Trophoblast cell (in vitro differentiated cells and primary cell): Measurements from ENCODE around the gene GPR3.

Experiments used
- DNase-seq, 2 donors: peaks; one replicate each; pipeline ENCODE4 v3.0.0-alpha.2; 2016
- H2AFZ ChIP-seq: 2 replicates; pipeline ENCODE4 v1.6.1; 2013; ENCODE audit warnings: low read length, moderate library complexity, mild to moderate bottlenecking; ENCODE audit not compliant: insufficient read depth, poor library complexity
- H2AK5ac ChIP-seq: 2 replicates; pipeline ENCODE4 v1.6.1; 2013; ENCODE audit warnings: mild to moderate bottlenecking, low read length
- H2BK120ac ChIP-seq: 2 replicates; pipeline ENCODE4 v1.6.1; 2013; ENCODE audit warnings: low read length, mild to moderate bottlenecking, moderate library complexity; ENCODE audit not compliant: insufficient read depth, poor library complexity
- H2BK12ac ChIP-seq: 2 replicates; pipeline ENCODE4 v1.6.1; 2013; ENCODE audit warnings: mild to moderate bottlenecking, low read length, moderate library complexity
- H2BK5ac ChIP-seq: 2 replicates; pipeline ENCODE4 v1.6.1; 2013; ENCODE audit warnings: low read length, low read depth, moderate library complexity, mild to moderate bottlenecking; ENCODE audit not compliant: poor library complexity
- H3K14ac ChIP-seq: 2 replicates; pipeline ENCODE4 v1.6.1; 2013; ENCODE audit warnings: mild to moderate bottlenecking, low read length
- H3K18ac ChIP-seq: 2 replicates; pipeline ENCODE4 v1.6.1; 2013; ENCODE audit warnings: mild to moderate bottlenecking, low read length
- H3K23ac ChIP-seq: 2 replicates; pipeline ENCODE4 v1.6.1; 2013; ENCODE audit warnings: low read length
- H3K27ac ChIP-seq: 2 replicates; pipeline ENCODE4 v1.5.1; 2013; ENCODE audit warnings: low read depth, mild to moderate bottlenecking, inconsistent platforms, low read length, moderate library complexity
- H3K27me3 ChIP-seq: 2 replicates; pipeline ENCODE4 v1.6.1; 2013; ENCODE audit warnings: inconsistent platforms, mild to moderate bottlenecking, low read length, moderate library complexity; ENCODE audit not compliant: insufficient read depth
- H3K36me3 ChIP-seq, 2 experiments: 1 replicate in 1 of 2; 2 replicates in 1 of 2; pipeline ENCODE4 v1.6.1; 2013; ENCODE audit warnings: low read length in 2 of 2, mild to moderate bottlenecking in 2 of 2, moderate library complexity in 1 of 2; ENCODE audit not compliant: insufficient read depth in 2 of 2, control insufficient read depth in 1 of 2
- H3K4ac ChIP-seq: 2 replicates; pipeline ENCODE4 v1.6.1; 2013; ENCODE audit warnings: low read depth, mild to moderate bottlenecking, low read length, moderate library complexity
- H3K4me1 ChIP-seq, 2 experiments: 1 replicate in 1 of 2; 2 replicates in 1 of 2; pipeline ENCODE4 v1.6.1; 2013; ENCODE audit warnings: low read length in 2 of 2, mild to moderate bottlenecking in 2 of 2, moderate library complexity in 1 of 2; ENCODE audit not compliant: insufficient read depth in 2 of 2, control insufficient read depth in 1 of 2
- H3K4me2 ChIP-seq: 2 replicates; pipeline ENCODE4 v1.6.1; 2013; ENCODE audit warnings: inconsistent platforms, mild to moderate bottlenecking, low read length, moderate library complexity
- H3K4me3 ChIP-seq: 2 replicates; pipeline ENCODE4 v1.5.1; 2013; ENCODE audit warnings: mild to moderate bottlenecking, low read depth, low read length, inconsistent platforms
- H3K79me1 ChIP-seq: one replicate; pipeline ENCODE4 v1.6.1; 2013; ENCODE audit warnings: low read length
- H3K79me2 ChIP-seq: 2 replicates; pipeline ENCODE4 v1.6.1; 2013; ENCODE audit warnings: low read length, mild to moderate bottlenecking; ENCODE audit not compliant: control insufficient read depth, insufficient read depth, poor library complexity
- H3K9ac ChIP-seq: 2 replicates; pipeline ENCODE4 v1.6.1; 2013; ENCODE audit warnings: mild to moderate bottlenecking, low read length
- H3K9me3 ChIP-seq: 2 replicates; pipeline ENCODE4 v1.6.1; 2013; ENCODE audit warnings: low read depth, mild to moderate bottlenecking, control low read depth, inconsistent platforms, low read length; ENCODE audit not compliant: insufficient read depth
- H4K12ac ChIP-seq: 2 replicates; pipeline ENCODE4 v1.6.1; 2013; ENCODE audit warnings: low read depth, mild to moderate bottlenecking, low read length, moderate library complexity
- H4K8ac ChIP-seq: 2 replicates; pipeline ENCODE4 v1.6.1; 2013; ENCODE audit warnings: low read depth, mild to moderate bottlenecking, low read length, moderate library complexity
- H4K91ac ChIP-seq: one replicate; pipeline ENCODE4 v1.6.1; 2013; ENCODE audit warnings: low read depth, mild to moderate bottlenecking, low read length, moderate library complexity
- WGBS: extraction: QIAGEN DNeasy Blood & Tissue Kit; methylation state at CpG from one replicate; pipeline ENCODE4 v1.1.7; 2013; ENCODE audit warnings: missing lambda C conversion rate; ENCODE audit not compliant: insufficient read length, insufficient coverage; ENCODE audit errors: extremely low coverage; 5-methylcytosine and 5-hydroxymethylcytosine counted together

GPR3 gene

DNA sequence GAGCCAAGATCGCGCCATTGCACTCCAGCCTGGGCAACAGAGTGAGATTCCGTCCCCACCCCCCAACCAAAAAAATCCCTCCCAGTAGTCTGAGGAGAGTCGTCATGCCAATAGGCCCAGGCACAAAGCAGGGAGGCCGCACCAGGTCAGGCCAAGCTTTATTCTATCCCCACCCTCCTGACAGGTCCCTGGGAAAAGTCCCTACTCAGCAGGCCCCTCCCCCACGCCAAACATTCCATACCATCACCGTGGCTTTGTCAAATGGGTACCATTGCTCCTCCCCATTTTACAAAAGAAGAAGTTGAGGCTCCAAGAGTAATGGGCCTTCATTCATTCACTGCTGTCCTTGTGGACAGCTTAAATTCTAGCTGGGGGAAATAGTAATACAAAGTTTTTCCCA is 5.3 kb downstream of the GPR3 start:
- H2BK120ac ChIP-seq = no peak overlapping the region
- H3K79me1 ChIP-seq = no peaks in the 10 kb centered on the region
- no peak overlapping the region for H3K9ac ChIP-seq
- H4K12ac ChIP-seq = no peak overlapping the region
- no peak overlapping the region for H4K91ac ChIP-seq
- peaks cover 2 to 8% of the 10 kb centered on the region in 2 experiments for H3K4me1 ChIP-seq
- no peaks in the 10 kb centered on the region for H3K36me3 ChIP-seq
- no peak for DNase-seq
- H3K9me3 ChIP-seq = peaks cover 4% of the 10 kb centered on the region
- no peak overlapping the region for H2AFZ ChIP-seq
- H3K14ac ChIP-seq = no peak overlapping the region
- no peak overlapping the region for H3K23ac ChIP-seq
- no peak overlapping the region for H3K4ac ChIP-seq
- H4K8ac ChIP-seq = no peak overlapping the region
- no peak overlapping the region for H3K27ac ChIP-seq
- no peaks in the 10 kb centered on the region for H3K27me3 ChIP-seq
- no peak overlapping the region for H3K18ac ChIP-seq
- no peak overlapping the region for H3K4me2 ChIP-seq
- no peaks in the 10 kb centered on the region for H3K79me2 ChIP-seq
- H2BK12ac ChIP-seq = no peak overlapping the region
- no peak overlapping the region for H3K4me3 ChIP-seq
- H2AK5ac ChIP-seq = no peak overlapping the region
- WGBS = no CpG with 5 or more reads among the region's 7 CpGs
- H2BK5ac ChIP-seq = no peak overlapping the region

DNA sequence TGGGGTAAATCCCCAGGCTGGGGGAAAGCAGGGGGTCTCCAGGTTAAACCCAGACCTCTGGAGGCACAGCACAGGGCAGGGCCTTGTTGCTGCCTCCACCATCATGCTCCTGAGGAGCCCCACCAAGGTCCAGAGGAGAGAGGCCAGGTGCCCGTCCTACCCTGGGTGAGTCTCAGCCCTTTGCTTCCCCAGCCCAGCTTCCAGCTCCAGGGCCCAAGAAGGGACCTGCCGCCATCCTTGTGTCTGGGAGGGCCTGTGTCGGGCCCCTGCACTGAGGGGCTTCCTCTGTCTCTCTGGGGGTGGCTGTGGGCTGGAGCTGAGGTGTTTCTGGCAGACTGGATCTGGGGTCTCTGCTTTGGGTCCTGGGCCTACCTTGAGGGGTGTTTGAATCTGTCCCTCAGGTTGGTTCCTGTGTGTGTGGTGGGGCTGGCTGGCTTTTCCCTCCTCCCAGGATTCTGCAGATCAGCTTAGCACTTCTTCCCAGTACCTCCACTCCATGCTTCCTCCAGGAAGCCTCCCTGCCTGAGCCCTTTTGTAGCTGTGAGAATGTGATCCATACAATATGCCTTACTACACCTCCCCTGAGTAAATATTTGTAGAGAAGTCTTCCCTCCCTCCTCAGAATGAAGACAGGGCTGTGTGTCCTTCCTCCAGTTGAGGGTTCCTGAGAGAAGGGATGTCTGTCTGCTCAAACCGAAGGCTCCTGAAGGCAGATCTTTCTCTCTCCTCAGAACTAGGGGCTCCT is 6.2 kb downstream of the GPR3 start:
- Histone ChIP-seq H2BK5ac (no peak overlapping the region), H2BK120ac (no peak overlapping the region), H4K8ac (no peak overlapping the region), H3K4me3 (no peak overlapping the region), H3K18ac (no peak overlapping the region), H2BK12ac (no peak overlapping the region), H3K79me1 (no peaks in the 10 kb centered on the region), H3K27ac (no peak overlapping the region), H3K36me3 (no peaks in the 10 kb centered on the region), H3K4ac (no peak overlapping the region), H3K4me2 (no peak overlapping the region), H3K14ac (no peak overlapping the region), H3K27me3 (no peaks in the 10 kb centered on the region), H3K9me3 (peaks cover 4% of the 10 kb centered on the region), H3K9ac (no peak overlapping the region), H2AFZ (no peak overlapping the region), H2AK5ac (no peak overlapping the region), H3K23ac (no peak overlapping the region), H3K79me2 (no peaks in the 10 kb centered on the region), H4K91ac (no peak overlapping the region), H3K4me1 (peaks cover 5 to 9% of the 10 kb centered on the region in 2 experiments), H4K12ac (no peak overlapping the region)
- no CpG with 5 or more reads among the region's 4 CpGs for WGBS
- DNase-seq = no peak

GRCh38 chr1:27399251-27400025 is 7.0 kb downstream of the GPR3 start:
- no peak overlapping the region for H2BK120ac ChIP-seq
- WGBS = no CpG with 5 or more reads among the region's 19 CpGs
- H2BK5ac ChIP-seq = no peak overlapping the region
- H3K27ac ChIP-seq = no peak overlapping the region
- no peak overlapping the region for H3K23ac ChIP-seq
- no peak overlapping the region for H3K9ac ChIP-seq
- H4K91ac ChIP-seq = no peak overlapping the region
- H2AFZ ChIP-seq = no peak overlapping the region
- H3K18ac ChIP-seq = no peak overlapping the region
- DNase-seq = no peak
- H4K12ac ChIP-seq = no peak overlapping the region
- H3K36me3 ChIP-seq = no peaks in the 10 kb centered on the region
- H3K14ac ChIP-seq = no peak overlapping the region
- no peaks in the 10 kb centered on the region for H3K27me3 ChIP-seq
- no peak overlapping the region for H2AK5ac ChIP-seq
- no peak overlapping the region for H3K4me3 ChIP-seq
- no peaks in the 10 kb centered on the region for H3K79me1 ChIP-seq
- no peak overlapping the region for H3K4ac ChIP-seq
- peaks cover 8 to 12% of the 10 kb centered on the region in 2 experiments for H3K4me1 ChIP-seq
- H3K9me3 ChIP-seq = peaks cover 4% of the 10 kb centered on the region
- H4K8ac ChIP-seq = no peak overlapping the region
- H2BK12ac ChIP-seq = no peak overlapping the region
- H3K79me2 ChIP-seq = no peaks in the 10 kb centered on the region
- H3K4me2 ChIP-seq = no peak overlapping the region

- no peak overlapping the region for H2BK120ac ChIP-seq
- H2BK12ac ChIP-seq = no peak overlapping the region
- peaks cover 4% of the 10 kb centered on the region for H3K79me1 ChIP-seq
- H3K4ac ChIP-seq = no peak overlapping the region
- H3K27me3 ChIP-seq = no peaks in the 10 kb centered on the region
- H3K23ac ChIP-seq = no peak overlapping the region
- no CpG with 5 or more reads among the region's 13 CpGs for WGBS
- no peak overlapping the region for H2AK5ac ChIP-seq
- H3K9ac ChIP-seq = no peak overlapping the region
- no peak overlapping the region for H2BK5ac ChIP-seq
- H3K9me3 ChIP-seq = peaks cover 4% of the 10 kb centered on the region
- no peak overlapping the region for H3K4me3 ChIP-seq
- no peaks in the 10 kb centered on the region for H3K79me2 ChIP-seq
- no peak overlapping the region for H4K8ac ChIP-seq
- no peak overlapping the region for H3K18ac ChIP-seq
- no peaks in the 10 kb centered on the region for H3K36me3 ChIP-seq
- H3K14ac ChIP-seq = no peak overlapping the region
- H4K91ac ChIP-seq = no peak overlapping the region
- H3K4me1 ChIP-seq = peaks cover 11 to 18% of the 10 kb centered on the region in 2 experiments
- no peak for DNase-seq
- H2AFZ ChIP-seq = no peak overlapping the region
- H3K27ac ChIP-seq = no peak overlapping the region
- H4K12ac ChIP-seq = no peak overlapping the region
- H3K4me2 ChIP-seq = no peak overlapping the region
These were observed 7.9 kb downstream of the GPR3 start for GRCh38 chr1:27400082-27400962.
